HT1080 (cell line): ENCODE data around the gene PTPRN2. TPM values are rescaled to one million over a fixed set of nuclear protein-coding genes. Genes with fewer than 3 reads are reported as not detected.
A peak's percentile ranks its signal among the peaks of the same experiment; 100 is the strongest.
"Not testable (repeated sequence)": the region's sequence is repeated elsewhere in the genome, so short reads cannot be mapped to it uniquely, and the experiment has no call there.

ENCODE experiments used
- DNase-seq: peaks from one replicate; pipeline ENCODE4 v3.0.0-alpha.2; 2015; ENCODE audit warnings: low read depth
- total RNA-seq: library from RNA; depleted of rRNA; stranded (reverse); fragments of >200 nt; shearing (Covaris generic); gene quantifications from 2 replicates; pipeline ENCODE4 v1.2.3, GENCODE V29; 2014

The PTPRN2 gene
- total RNA-seq, 1 experiment from 2014 or later = 0.31 TPM

GRCh38 chr7:157793087-157793353 lies 794.6 kb downstream of the PTPRN2 start:
- no peak for DNase-seq

GRCh38 chr7:157792241-157793086 lies 795.2 kb downstream of the PTPRN2 start:
- no peak for DNase-seq

GRCh38 chr7:157791666-157792065 lies 796.0 kb downstream of the PTPRN2 start:
- DNase-seq = no peak

- no peak for DNase-seq
Measured at GRCh38 chr7:157791261-157791660, 796.4 kb downstream of the PTPRN2 start.

- no peak for DNase-seq
Measured at GRCh38 chr7:157789942-157790341, 797.7 kb downstream of the PTPRN2 start.

- no peak for DNase-seq
Measured at GRCh38 chr7:157789094-157789493, 798.5 kb downstream of the PTPRN2 start.

GRCh38 chr7:157788573-157788972 lies 799.0 kb downstream of the PTPRN2 start:
- no peak for DNase-seq

- no peak for DNase-seq
Measured at GRCh38 chr7:157787275-157787701, 800.3 kb downstream of the PTPRN2 start.

GRCh38 chr7:157786375-157787274 lies 801.0 kb downstream of the PTPRN2 start:
- DNase-seq = no peak

GRCh38 chr7:157785486-157786186 lies 802.0 kb downstream of the PTPRN2 start:
- no peak for DNase-seq

GRCh38 chr7:157784979-157785441 lies 802.6 kb downstream of the PTPRN2 start:
- DNase-seq = peak; percentile 9

- DNase-seq = no peak
Measured at GRCh38 chr7:157784041-157784835, 803.4 kb downstream of the PTPRN2 start.

GRCh38 chr7:157782041-157782440 lies 805.6 kb downstream of the PTPRN2 start:
- no peak for DNase-seq

GRCh38 chr7:157780721-157781120 lies 806.9 kb downstream of the PTPRN2 start:
- DNase-seq = no peak

- no peak for DNase-seq
Measured at GRCh38 chr7:157780312-157780711, 807.3 kb downstream of the PTPRN2 start.

- no peak for DNase-seq
Measured at GRCh38 chr7:157779206-157779605, 808.4 kb downstream of the PTPRN2 start.

- DNase-seq = not testable (repeated sequence)
Measured at GRCh38 chr7:157777194-157777762, 810.3 kb downstream of the PTPRN2 start.

GRCh38 chr7:157775560-157776332 lies 811.9 kb downstream of the PTPRN2 start:
- DNase-seq = no peak

- no peak for DNase-seq
Measured at GRCh38 chr7:157775021-157775559, 812.5 kb downstream of the PTPRN2 start.
